Fibroblast of villous mesenchyme (primary cell): ENCODE results near the gene LMBR1. TPM values are rescaled to one million over a fixed set of nuclear protein-coding genes. Genes with fewer than 3 reads are reported as not detected.
"Not testable (repeated sequence)": the region's sequence is repeated elsewhere in the genome, so short reads cannot be mapped to it uniquely, and the experiment has no call there.

Experiments used
- DNase-seq: peaks from one replicate; pipeline ENCODE4 v3.0.0-alpha.2; 2010; ENCODE audit warnings: low read depth
- H3K4me3 ChIP-seq: 2 replicates; pipeline ENCODE4 v1.5.1; 2011; ENCODE audit warnings: low read depth, mild to moderate bottlenecking, low read length
- total RNA-seq: library from RNA; depleted of rRNA; stranded (reverse); fragments of >200 nt; gene quantifications from 2 replicates; pipeline ENCODE4 v1.2.3, GENCODE V29; 2012
- TF ChIP-seq, protein P1 (sequence below): IDR thresholded peaks from 2 replicates; pipeline ENCODE4 v1.5.1; 2012; ENCODE audit warnings: low read depth, mild to moderate bottlenecking, low read length; ENCODE audit not compliant: insufficient read depth

The LMBR1 gene
- total RNA-seq, 1 donor = 43.6 TPM

DNA sequence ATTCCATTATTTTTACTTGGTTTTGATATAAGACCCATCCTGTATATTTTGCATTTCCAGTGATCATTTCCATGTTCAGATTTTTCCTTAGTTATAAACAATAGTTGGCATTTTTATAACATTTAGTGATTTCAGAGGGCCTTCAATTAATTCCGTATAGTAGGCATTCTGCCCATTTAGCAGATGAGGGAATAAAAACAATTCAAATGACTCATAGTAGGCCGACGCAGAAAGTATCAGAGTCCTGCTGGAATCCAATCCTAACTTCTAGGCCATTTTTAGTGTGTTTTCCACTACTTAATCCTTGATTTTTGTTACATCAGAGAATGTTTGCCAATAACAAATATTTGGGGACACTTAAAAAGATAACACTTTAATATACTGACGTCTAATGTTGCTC lies 237.0 kb downstream of the LMBR1 start:
- TF ChIP-seq, protein P1, sequence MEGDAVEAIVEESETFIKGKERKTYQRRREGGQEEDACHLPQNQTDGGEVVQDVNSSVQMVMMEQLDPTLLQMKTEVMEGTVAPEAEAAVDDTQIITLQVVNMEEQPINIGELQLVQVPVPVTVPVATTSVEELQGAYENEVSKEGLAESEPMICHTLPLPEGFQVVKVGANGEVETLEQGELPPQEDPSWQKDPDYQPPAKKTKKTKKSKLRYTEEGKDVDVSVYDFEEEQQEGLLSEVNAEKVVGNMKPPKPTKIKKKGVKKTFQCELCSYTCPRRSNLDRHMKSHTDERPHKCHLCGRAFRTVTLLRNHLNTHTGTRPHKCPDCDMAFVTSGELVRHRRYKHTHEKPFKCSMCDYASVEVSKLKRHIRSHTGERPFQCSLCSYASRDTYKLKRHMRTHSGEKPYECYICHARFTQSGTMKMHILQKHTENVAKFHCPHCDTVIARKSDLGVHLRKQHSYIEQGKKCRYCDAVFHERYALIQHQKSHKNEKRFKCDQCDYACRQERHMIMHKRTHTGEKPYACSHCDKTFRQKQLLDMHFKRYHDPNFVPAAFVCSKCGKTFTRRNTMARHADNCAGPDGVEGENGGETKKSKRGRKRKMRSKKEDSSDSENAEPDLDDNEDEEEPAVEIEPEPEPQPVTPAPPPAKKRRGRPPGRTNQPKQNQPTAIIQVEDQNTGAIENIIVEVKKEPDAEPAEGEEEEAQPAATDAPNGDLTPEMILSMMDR = no peak
- no peak overlapping the region for H3K4me3 ChIP-seq
- no peak for DNase-seq

DNA sequence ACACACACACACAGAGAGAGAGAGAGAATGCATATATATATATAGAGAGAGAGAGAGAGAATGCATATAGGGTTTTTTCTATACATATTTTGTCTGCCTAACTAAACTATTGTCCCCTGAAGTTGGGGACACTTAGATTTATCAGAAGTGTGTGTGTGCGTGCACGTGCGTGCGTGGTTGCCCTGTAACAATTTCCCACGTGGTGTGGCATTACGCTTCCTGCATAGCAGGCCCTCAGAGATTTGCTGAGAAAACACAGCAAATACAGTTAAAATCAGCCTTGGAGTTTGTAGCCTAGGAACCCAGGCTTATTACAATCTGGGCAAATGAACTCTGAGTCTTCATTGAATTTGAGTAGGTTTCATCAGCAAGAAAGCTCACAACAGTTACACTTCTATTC lies 237.7 kb downstream of the LMBR1 start:
- TF ChIP-seq, protein P1 = no peak
- no peak for DNase-seq
- no peak overlapping the region for H3K4me3 ChIP-seq

- TF ChIP-seq, protein P1 = no peak
- no peak overlapping the region for H3K4me3 ChIP-seq
- no peak for DNase-seq
These were observed 238.3 kb downstream of the LMBR1 start for GRCh38 chr7:156654511-156655234.

- no peak overlapping the region for H3K4me3 ChIP-seq
- TF ChIP-seq, protein P1 = no peak
- no peak for DNase-seq
These were observed 240.0 kb downstream of the LMBR1 start for GRCh38 chr7:156652886-156653568.

- peak; percentile 11 for DNase-seq
- no peak overlapping the region for H3K4me3 ChIP-seq
- TF ChIP-seq, protein P1 = no peak
These were observed 241.5 kb downstream of the LMBR1 start for GRCh38 chr7:156651474-156651873.

DNA sequence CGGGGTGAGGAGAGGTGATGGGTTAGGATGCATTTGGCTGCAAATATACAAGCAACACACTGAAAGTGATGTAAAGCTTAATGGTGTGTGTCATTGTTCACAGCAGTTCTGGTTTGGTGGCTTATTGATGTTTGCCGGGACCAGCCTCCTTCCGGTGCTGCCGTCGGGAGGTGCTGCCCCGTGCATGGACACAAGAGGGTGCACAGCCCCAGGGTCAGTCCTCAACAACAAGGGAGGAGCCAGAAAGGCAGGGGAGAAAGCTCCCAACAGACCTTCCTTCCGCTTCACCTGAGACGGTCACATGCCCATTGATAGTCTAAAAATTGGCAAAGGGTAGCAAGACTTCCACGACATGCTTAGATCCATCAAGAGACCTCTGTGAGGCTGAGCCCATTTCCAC lies 242.9 kb downstream of the LMBR1 start:
- peak; percentile 21 for DNase-seq
- H3K4me3 ChIP-seq = no peak overlapping the region
- TF ChIP-seq, protein P1 = peak; percentile 57

- not testable (repeated sequence) for H3K4me3 ChIP-seq, DNase-seq
These were observed 245.7 kb downstream of the LMBR1 start for GRCh38 chr7:156647330-156647729.
